Colon (tissue), 2 donors: ENCODE measurements around the gene BTG2.

Source experiments
- FAIRE-seq: peaks from 2 replicates; lab custom pipeline; 2012; peaks lifted over from hg19 to GRCh38; lab: Jason Lieb, UNC
- donor health status: control.
- donor health status: control.

BTG2 gene

GRCh38 chr1:203318229-203318517 lies 12.9 kb downstream of the BTG2 start:
- no peak for FAIRE-seq

GRCh38 chr1:203320591-203321272 lies 15.4 kb downstream of the BTG2 start:
- FAIRE-seq = no peak

- FAIRE-seq = no peak
Measured at GRCh38 chr1:203321273-203322052, 16.1 kb downstream of the BTG2 start.

- no peak for FAIRE-seq
Measured at GRCh38 chr1:203322500-203323179, 17.3 kb downstream of the BTG2 start.

GRCh38 chr1:203323587-203323986 lies 18.3 kb downstream of the BTG2 start:
- FAIRE-seq = no peak

GRCh38 chr1:203324105-203325025 lies 19.0 kb downstream of the BTG2 start:
- FAIRE-seq = no peak

GRCh38 chr1:203325026-203325417 lies 19.7 kb downstream of the BTG2 start:
- no peak for FAIRE-seq

- FAIRE-seq = no peak
Measured at GRCh38 chr1:203325418-203326091, 20.2 kb downstream of the BTG2 start.

- FAIRE-seq = no peak
Measured at GRCh38 chr1:203326830-203327683, 21.7 kb downstream of the BTG2 start.

GRCh38 chr1:203327684-203328457 lies 22.6 kb downstream of the BTG2 start:
- no peak for FAIRE-seq

- FAIRE-seq = no peak
Measured at GRCh38 chr1:203328714-203329122, 23.4 kb downstream of the BTG2 start.

GRCh38 chr1:203331224-203331623 lies 25.9 kb downstream of the BTG2 start:
- FAIRE-seq = no peak

GRCh38 chr1:203335503-203335902 lies 30.2 kb downstream of the BTG2 start:
- no peak for FAIRE-seq

GRCh38 chr1:203336097-203336496 lies 30.8 kb downstream of the BTG2 start:
- FAIRE-seq = no peak

GRCh38 chr1:203338335-203339036 lies 33.2 kb downstream of the BTG2 start:
- no peak for FAIRE-seq

GRCh38 chr1:203340112-203340790 lies 34.9 kb downstream of the BTG2 start:
- no peak for FAIRE-seq

GRCh38 chr1:203342192-203342940 lies 37.0 kb downstream of the BTG2 start:
- no peak for FAIRE-seq
